ENCODE measurements around the gene MYO16.

Gene MYO16

DNA sequence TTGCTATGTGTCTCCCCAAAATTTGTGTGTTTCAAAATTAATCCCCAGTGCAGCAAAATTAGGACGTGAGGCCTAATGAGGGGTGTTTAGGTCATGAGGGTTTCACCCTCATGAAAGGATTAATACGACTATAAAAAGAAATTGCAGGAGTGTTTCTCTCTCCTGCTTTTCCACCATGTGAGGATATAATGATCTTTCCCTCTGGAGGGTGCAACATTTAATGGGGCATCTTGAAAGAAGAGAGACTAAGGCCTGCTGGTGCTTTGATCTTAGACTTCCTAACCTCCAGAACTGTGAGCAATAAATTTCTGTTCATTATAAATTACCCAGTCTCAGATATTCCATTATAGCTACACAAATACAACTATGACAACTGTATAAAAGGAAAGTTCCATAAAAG lies 183.2 kb downstream of the MYO16 start:
- DNase-seq = no peak

DNA sequence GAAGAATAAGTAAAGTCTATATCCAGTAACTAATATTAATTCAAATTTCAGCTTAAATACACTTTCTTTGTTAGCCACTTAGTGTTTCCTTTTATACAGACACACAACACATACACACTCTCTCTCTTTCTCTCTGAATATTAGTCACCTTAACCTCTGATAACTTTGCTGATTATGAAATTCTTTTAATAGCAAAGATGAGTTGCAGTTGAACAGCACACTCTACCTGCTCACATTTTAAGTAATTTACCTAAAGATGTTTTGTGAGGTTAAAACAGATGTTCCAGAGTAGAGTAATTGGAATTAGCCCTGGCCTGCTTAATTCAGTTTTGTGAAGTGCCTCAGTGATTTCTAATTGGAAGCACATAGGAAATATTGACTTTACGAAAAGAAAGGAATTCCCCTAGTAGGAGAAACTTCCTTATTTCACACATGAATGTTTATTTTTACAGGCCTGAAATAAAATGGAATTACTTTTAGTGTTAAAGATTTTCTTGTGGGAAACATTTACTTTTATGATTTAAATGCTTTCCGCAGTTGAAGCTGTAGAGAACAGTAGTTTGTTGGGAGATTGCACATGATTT lies 184.3 kb downstream of the MYO16 start:
- DNase-seq = no peak

DNA sequence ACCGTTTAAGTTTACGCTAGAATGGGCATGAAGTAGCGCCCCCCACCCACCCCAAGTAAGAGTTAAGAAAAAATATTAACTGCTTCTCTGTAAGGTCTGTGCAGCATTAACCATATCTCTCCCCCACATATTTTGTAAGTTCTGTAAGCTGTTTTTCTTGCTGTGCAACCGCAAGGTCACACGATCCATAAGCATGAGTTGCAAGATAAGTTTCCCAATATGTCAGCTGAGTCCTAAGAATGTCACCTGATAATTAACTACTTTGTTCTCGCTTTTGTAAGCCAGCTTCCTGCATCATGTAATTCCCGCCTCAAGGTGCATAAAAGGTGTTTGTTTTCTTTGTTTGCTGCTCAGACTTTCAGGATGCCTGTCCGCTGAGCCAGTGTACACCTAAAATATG lies 187.0 kb downstream of the MYO16 start:
- DNase-seq = no peak

DNA sequence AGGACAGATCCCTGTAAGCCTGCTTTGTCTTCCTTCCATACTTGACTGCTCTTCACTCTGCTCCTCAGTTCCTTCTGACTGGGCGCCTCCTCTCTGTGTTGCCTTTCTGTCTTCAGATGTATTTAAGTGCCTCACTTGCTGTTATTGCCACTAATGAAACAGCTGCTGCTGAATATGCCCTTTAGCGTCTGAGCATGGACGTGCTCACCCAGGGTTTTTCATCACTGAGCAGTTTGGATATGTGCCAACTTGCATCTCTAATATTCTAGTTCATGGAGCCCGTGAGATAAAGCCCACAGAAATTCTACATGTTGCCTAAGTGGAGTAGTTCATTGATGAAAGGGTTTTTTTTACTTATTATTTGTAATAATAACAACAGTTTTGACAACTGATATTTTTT lies 198.2 kb downstream of the MYO16 start:
- no peak for DNase-seq

DNA sequence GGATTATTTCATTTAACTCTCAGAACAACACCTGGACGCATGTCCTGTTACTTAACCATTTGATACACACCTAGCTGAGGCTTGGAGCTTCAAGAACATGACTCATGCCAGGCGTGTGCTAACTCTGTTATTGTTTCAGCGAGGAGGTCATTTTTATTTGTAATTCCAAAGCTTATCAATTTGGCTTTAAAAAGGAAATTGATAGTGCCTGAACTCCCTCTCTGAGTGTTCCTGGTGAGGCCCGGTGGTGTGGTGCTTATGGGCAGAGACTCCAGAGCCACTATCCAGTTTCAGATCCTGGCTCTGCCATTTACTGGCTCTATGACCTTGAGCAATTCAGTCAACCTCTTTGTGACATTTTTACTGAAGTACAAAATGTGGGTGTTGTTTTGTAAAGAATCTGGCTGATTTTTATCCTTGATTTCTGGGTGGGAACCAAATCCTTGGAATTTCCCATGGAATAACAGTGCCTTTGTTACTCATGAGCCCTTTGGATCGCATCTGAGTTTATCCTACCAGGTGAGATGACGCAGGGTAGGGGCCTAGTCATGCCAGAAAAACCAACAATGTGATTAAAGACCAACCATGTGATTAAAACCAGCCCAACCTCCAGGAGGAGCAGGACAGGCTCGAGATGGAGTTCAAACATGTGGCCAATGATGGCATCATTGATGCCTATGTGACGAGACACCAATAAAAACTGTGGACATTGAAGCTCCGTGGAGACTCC lies 198.8 kb downstream of the MYO16 start:
- no peak for DNase-seq

DNA sequence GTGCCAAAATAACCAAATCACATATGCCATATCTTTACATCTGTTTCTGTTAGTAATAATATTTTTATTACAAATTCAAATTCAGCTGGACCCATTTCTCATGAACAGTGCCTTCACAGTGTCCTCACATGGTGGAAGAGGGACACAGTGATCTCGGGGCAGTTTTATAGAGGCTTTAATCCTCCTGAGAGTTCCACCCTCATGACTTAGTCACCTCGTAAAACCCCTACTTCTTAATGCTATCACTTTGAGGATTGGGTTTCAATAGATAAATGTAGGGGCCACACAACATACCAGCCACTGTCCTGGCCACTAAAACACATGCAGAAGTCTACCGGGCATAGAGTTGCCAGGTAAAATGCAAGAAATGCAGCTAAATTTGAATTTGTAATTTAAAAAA lies 201.5 kb downstream of the MYO16 start:
- no peak for DNase-seq

DNA sequence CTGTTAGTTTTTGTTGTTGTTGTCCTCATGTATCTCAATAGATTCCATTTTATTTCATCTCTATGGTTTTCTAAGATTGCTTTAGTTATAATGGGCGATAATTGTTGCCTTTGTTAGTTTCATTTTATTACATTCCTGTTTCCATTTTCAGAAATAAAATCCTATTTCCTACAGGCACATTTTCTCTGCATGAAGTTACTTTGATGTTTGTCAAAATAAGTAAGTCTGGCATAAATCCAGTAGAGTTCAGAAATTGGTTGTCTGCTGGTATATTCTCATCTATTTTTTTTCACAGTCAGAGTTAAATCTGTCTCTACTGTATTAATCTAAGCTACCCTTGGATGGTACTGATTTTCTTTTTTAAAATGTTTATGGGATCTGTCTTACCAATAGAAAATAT lies 204.1 kb downstream of the MYO16 start:
- DNase-seq = no peak

DNA sequence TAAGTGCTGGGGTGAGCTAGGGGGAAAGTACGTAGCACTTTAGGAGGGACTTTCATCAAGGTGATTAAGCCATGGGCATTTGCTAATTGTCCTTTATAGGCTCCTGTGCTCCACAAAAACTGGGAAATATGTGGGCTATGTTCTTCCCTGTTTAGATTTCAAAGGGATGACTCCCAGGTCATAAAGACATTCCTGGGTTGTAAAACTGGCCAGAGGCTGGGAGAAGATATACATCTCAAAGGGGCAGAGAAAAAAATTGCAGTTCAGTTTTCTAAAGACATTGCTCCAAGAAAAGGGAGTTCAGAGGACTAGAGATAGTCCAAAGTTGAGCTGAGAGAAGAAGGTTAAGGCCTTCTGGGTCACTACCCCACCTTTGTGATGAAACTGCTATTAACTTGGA lies 204.8 kb downstream of the MYO16 start:
- DNase-seq = no peak

DNA sequence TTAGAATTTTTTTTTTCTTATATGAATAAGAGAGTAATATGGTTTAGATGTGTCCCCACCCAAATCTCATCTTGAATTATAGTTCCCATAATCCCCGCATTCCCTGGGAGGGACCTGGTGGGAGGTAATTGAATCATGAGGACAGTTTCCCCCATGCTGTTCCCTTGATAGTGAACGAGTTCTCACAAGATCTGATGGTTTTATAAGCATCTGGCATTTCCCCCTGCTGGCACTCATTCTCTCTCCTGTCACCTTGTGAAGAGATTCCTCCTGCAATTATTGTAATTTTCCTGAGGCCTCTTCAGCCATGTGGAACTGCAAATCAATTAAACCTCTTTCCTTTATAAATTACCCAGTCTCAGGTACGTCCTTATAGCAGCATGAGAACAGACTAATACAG lies 205.7 kb downstream of the MYO16 start:
- DNase-seq = no peak

DNA sequence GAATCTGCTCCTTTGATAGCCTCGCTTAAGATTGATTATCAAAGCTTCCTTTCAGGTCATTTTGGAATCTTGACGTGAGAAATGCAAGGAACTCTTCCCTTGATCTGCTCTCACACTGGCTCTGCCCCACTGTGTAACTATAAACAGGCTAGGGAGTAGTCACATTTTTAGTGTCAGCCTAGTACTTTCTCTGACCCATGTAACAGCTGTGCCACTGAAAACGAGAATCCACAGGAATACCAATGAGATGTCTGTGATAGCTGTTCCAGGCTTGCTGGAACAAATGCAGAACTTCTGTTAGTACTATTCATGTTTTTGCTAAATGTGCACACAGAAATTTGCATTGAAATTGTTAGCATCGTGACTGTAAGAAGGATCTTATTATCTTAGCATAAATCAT lies 221.3 kb downstream of the MYO16 start:
- no peak for DNase-seq

DNA sequence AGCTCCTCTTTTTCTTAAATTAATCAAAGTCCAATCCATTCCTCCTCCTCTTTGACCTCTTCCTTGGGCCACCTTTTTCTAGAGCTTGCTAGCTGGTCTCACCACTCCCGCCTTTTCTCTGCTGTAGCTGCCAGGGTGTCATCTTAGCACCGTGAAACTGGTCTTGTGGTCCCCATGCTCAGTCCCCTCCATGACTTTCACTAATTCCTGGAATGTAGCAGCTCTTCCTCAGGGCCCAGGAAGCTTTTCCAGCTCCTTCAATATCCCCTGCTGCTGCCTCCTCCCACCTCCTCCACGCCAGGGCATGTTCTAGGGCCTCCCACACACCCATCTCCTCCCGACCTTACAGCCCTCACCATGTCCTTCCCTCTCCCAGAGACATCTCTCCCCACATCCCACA lies 222.2 kb downstream of the MYO16 start:
- no peak for DNase-seq

DNA sequence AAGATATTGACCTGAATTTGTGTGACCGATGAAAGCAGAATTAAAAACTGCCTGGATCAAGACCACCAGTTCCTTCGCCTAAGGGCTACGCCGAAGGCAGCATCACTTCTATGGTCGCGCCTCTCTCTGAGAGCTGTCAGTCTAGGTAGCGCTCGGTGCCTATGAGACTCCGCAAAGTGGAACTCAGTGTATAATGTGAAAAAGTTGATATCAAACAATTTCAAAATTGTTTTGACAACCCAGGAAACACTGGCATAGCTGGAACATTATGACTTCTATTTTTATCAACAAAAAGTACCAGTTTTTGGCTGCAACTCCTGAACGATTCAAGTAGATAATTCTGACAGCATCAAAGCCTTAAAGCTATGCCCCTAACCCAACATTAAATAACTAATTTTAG lies 223.6 kb downstream of the MYO16 start:
- no peak for DNase-seq

DNA sequence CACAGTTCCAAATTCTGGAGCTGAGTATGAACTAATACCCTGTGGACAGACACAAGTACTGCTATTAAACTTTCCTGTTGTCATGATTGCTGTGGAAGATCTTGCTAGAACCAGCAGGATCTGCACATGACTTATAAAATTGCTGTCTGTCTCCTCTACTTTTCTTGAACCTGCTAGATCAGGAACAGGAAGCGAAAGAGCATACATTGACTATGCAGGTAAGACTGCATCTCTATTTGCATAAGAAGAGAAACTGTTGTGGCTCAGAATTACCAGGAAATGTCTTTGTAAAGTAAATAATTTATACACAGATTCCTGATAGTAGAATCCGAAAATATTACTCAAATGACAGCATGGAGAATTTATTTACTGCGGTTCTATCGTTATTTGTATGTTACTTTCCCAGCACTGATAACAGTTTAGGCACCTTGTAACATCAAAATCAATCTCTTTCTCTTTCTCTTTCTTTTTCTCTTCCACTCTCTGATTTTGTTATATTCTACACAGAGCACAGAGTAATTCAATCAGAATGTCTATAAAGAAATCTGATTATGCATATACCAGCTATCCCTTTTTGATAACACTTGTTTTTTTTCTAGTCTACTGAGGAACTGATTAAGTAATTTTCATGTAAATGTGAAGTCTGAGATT lies 226.5 kb downstream of the MYO16 start:
- no peak for DNase-seq

DNA sequence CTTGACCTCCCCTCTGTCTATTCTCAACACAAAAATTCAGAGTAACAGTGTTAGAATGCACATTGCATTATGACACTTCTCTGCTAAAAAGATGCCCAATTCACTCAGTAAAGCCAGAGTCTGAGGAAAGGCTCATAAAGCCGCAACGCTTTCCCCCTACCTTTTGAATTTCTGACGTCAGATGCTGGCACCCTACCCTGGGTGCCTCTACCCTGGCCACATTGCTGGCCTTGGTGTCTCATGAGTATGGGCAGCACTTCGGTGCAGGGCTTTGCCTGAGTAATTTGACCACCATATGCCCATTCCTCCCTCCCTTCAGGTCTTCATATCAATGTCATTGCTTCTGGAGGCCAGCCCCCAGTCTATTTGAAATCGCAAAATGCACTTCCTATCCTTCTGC lies 229.3 kb downstream of the MYO16 start:
- DNase-seq = no peak

DNA sequence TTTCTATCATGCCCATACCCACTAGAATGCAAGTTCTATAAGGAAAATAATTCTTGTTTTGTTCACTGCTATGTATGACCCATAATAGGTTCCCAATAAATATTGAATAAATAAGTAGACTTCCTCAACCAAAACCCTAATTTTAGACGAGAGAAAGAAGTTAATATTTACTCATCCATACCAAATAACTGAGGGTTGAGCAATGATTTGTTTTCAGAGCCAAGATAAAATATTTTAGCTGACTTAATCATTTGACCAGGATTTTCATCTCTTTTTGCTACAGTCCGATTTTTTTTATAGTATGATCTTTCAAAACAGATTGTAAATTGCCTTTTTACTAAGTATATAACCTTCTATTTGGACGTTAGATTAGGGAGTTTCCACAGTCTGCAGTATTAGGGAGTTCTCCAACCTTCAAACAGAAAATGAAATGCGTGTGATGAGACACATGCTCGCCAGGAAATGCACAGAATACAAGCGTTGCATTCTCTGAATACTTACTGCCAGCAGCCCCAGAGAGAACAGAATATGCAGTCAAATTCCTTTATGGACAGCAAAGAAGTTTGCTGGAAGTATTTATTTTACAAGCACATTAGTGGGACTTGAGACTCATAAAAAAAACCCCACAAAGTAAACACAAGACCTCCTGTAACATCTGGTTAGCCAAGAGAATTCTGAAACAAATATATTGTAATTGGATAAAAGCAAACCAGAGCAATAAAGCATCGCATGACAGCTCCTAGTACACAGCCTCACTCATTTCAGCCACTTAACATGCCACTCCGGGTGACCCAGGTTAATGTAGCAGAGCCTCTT lies 230.0 kb downstream of the MYO16 start:
- no peak for DNase-seq

DNA sequence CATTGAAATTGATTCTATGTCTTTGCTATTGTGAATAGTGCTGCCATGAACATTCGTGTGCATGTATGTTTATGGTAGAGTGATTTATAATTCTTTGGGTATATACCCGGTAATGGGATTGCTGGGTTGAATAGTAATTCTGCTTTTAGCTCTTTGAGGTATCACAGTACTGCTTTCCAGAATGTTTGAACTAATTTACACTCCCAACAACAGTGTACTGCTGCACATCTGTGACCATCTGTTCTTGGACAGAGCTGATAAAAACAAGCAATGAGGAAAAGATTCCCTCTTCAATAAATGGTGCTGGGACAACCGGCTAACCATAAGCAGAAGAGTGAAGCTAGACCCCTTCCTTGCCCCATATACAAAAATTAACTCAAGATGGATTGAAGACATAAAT lies 231.0 kb downstream of the MYO16 start:
- DNase-seq = no peak

DNA sequence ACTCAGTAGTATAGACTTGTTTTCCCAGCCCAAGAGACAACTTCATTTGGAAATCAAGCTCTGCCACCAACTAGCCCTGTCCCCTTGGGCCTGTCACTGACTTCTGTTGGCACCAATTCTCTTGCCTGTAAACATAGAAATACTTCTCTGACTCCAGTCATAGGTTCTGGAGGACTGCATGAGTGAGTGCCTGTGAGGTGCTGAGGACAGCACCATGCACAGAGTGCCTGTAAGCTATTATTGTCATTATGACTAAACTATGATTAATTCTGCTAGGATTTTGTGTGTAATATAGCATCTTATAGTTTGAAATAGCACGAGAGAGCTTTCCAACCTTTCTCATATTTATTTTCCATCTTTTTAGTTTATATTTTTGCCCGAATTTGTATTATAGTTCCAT lies 247.9 kb downstream of the MYO16 start:
- DNase-seq = no peak

DNA sequence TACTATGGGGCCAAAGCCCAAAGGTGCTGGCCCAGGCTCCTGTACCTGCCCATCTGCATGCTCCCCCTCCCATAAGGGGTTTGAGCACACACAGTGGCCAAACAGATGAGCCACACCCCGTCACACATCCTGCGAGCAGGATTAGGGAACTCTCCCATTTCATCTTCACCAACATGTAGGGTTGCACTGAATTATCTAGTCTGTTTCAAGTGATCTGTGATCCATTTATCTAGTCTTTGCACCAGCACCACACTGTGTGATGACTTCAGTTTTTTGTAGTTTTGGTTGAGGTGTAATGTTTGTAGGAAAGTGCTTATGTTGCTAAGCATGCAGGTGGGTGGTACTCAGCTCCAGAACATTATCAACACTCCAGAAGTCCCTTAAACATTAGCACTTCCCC lies 249.3 kb downstream of the MYO16 start:
- no peak for DNase-seq

DNA sequence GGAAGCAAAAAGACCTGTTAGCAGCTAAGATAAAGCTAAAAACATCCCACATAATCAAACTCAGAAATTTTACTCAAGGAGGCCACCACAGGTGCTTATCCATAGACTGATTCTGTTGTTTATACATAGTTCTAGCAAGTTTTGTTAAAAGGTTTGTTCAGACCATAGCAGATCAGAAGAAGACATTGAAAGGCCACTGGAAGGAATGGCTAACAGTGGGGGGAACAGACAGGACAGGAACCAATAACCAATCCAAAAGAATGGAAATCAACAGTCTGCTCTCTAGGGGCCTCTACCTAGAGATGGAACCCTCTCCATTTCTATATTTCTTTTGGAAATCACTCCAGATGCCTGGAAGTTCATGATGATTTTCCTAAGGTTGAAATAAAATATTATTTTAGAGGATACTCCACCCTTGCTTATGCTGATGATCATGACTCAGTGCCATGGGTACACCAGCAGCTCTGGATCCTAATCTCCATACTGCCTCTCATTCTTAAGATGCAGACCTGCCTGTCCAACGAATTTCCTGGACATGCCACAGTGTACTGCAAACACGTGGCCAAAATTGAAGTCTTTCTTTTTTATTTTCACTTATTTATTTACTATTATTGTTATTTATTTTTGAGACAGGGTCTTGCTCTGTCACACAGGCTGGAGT lies 260.0 kb downstream of the MYO16 start:
- no peak for DNase-seq

DNA sequence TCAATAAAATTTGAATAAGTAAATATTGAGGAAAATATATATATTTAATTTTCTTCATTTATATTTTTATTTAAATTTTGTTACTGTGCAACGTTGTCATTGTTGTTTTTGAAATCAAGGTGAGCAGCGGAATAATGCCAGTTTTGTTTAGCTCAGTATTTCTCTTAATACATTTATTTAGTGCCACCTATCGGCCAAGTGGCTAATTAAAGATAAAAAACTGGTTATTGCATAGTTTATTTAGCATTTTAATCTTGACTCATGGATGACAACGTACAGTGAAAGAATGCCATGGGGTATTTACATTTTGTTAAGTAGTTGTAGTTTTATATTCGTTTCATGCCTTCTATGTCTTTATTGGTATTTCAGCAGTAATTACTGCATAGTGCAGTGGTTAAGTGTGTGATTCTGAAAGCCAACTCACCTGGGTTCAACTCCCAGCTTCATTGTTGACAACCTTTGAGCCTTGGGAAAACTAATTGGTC lies 265.9 kb downstream of the MYO16 start:
- DNase-seq = no peak

DNA sequence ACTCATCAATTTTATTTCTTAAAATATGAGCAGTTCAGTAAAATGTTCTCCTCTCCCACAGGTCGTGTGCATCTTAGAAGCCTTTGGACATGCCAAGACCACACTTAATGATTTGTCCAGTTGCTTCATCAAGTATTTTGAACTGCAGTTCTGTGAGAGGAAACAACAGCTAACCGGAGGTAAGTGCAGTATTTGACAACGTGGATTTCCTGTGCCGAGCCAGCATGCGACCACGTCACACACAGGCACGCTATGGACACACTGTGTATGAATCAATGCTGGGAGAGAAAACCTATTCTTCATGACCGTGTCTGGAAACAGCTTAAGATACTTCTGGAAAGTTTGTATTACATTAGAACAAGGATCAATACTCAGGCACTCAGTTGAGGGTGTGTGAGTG lies 268.5 kb downstream of the MYO16 start:
- no peak for DNase-seq

DNA sequence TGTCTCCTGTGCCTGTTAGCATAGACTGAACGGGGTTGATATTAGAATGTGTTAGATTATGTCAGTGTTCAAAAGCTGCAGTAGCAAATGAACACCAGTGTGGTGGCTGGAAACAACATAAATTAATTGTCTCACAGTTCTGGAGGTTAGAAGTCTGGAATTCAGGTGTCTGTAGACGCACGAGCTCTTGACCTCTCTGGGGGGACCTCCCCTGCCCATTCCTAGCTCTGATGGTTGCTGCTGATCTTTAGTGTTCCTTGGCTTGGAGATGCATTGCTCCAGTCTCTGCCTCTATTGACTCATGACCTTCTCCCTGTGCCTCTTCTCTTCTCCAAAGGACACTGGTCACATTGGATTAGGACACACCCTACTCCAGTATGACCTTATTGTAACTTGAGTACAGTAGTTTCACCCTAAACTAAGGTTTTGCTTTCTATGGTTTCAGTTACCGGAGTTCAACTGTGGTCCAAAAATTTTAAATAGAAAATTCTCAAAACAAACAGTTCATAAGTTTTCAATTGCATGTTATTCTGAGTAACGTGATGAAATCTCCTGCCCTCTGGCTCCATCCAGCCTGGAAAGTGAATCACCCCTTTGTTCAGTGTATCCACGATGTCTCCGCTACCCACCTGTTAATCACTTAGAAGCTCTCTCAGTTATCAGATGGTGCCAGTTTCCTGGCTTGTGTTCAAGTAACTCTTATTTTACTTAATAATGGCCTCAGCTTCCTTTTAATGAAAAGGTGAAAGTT lies 273.2 kb downstream of the MYO16 start:
- DNase-seq = no peak
